Lower lobe of right lung (tissue), 2 donors: Measurements from ENCODE around the gene TRAPPC8. TPM values are rescaled to one million over a fixed set of nuclear protein-coding genes. Genes with fewer than 3 reads are reported as not detected.
"Not testable (repeated sequence)": the region's sequence is repeated elsewhere in the genome, so short reads cannot be mapped to it uniquely, and the experiment has no call there.

ENCODE experiments used
- ATAC-seq, 2 donors: fragments of 200-7000 bp; cut with Tn5 transposase; one replicate each; pipeline ENCODE4 v1.9.1; 2020 to 2022; ENCODE audit warnings: mild to moderate bottlenecking in 2 of 2, moderate library complexity in 2 of 2
- DNase-seq: peaks from one replicate; pipeline ENCODE4 v3.0.0-alpha.2; 2020
- H3K27ac ChIP-seq: fragments of 200-600 bp; one replicate; pipeline ENCODE4 v1.8.0; 2022
- H3K27me3 ChIP-seq: fragments of 200-600 bp; one replicate; pipeline ENCODE4 v1.8.0; 2022; ENCODE audit warnings: low read depth
- H3K36me3 ChIP-seq: fragments of 200-600 bp; one replicate; pipeline ENCODE4 v1.8.0; 2022; ENCODE audit warnings: mild to moderate bottlenecking
- H3K4me1 ChIP-seq: fragments of 200-600 bp; one replicate; pipeline ENCODE4 v1.8.0; 2022
- H3K4me3 ChIP-seq: fragments of 200-600 bp; one replicate; pipeline ENCODE4 v1.8.0; 2022; ENCODE audit warnings: mild to moderate bottlenecking
- H3K9me3 ChIP-seq: fragments of 200-600 bp; one replicate; pipeline ENCODE4 v1.8.0; 2022
- intact Hi-C: fragments of 100-400 bp; cut with DNase I; formaldehyde crosslinking; loops from one replicate; pipeline ENCODE4 v1.11.0; 2022
- total RNA-seq: library from RNA; stranded (reverse); fragmentation: NEBNext Ultra II Directional; extraction: Animal tissue kit (Norgen Biotek cat#: 25700); gene quantifications from one replicate; pipeline ENCODE4 v1.2.1, GENCODE V29; 2021
- TF ChIP-seq, protein P1 (sequence below): fragments of 200-600 bp; IDR thresholded peaks from one replicate; pipeline ENCODE4 v1.8.0; 2022; ENCODE audit warnings: antibody characterized with exemption, mild to moderate bottlenecking
- donor health status: DM: no; HTN: yes; CAD: no; lungs with severe emphysema.

The TRAPPC8 gene
- total RNA-seq, 1 donor from 2014 or later, result 47.3 TPM

GRCh38 chr18:31920277-31920676 lies 22.7 kb downstream of the TRAPPC8 start:
- TF ChIP-seq, protein P1, sequence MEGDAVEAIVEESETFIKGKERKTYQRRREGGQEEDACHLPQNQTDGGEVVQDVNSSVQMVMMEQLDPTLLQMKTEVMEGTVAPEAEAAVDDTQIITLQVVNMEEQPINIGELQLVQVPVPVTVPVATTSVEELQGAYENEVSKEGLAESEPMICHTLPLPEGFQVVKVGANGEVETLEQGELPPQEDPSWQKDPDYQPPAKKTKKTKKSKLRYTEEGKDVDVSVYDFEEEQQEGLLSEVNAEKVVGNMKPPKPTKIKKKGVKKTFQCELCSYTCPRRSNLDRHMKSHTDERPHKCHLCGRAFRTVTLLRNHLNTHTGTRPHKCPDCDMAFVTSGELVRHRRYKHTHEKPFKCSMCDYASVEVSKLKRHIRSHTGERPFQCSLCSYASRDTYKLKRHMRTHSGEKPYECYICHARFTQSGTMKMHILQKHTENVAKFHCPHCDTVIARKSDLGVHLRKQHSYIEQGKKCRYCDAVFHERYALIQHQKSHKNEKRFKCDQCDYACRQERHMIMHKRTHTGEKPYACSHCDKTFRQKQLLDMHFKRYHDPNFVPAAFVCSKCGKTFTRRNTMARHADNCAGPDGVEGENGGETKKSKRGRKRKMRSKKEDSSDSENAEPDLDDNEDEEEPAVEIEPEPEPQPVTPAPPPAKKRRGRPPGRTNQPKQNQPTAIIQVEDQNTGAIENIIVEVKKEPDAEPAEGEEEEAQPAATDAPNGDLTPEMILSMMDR, result no peak
- Histone ChIP-seq H3K27ac (no peak overlapping the region), H3K4me1 (no peaks in the 10 kb centered on the region), H3K36me3 (peaks cover 61% of the 10 kb centered on the region), H3K4me3 (no peak overlapping the region), H3K9me3 (no peaks in the 10 kb centered on the region), H3K27me3 (no peaks in the 10 kb centered on the region)
- intact Hi-C loops, result no loop called here
- no peak for DNase-seq
- no peak for ATAC-seq

GRCh38 chr18:31919366-31919765 lies 23.6 kb downstream of the TRAPPC8 start:
- H3K4me3 ChIP-seq, H3K4me1 ChIP-seq, DNase-seq, ATAC-seq, H3K9me3 ChIP-seq, intact Hi-C loops, H3K27ac ChIP-seq, H3K27me3 ChIP-seq: not testable (repeated sequence)
- peaks cover 70% of the 10 kb centered on the region for H3K36me3 ChIP-seq

DNA sequence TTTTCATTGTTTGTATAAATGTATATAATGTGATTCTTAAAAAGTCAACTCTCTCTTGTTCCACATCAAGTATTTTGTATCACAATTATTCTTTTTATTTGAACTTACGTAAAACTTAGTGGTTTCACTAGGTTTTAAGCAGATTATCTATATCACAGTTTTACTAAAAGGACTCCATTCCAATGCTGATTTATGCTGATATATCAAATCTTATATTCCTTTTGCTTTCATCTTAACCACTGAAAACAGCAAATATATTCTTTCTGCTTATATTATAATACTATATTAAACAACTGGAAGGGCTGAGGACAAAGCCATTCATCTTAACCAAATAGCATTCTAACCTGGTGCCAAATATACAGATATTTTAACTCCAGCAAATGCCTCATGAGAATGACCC lies 24.2 kb downstream of the TRAPPC8 start:
- TF ChIP-seq, protein P1, result no peak
- H3K4me3 ChIP-seq, result no peak overlapping the region
- no peaks in the 10 kb centered on the region for H3K27me3 ChIP-seq
- H3K4me1 ChIP-seq, result no peaks in the 10 kb centered on the region
- intact Hi-C loops, result no loop called here
- DNase-seq (no peak), ATAC-seq (no peak)
- H3K27ac ChIP-seq, result no peak overlapping the region
- peaks cover 72% of the 10 kb centered on the region for H3K36me3 ChIP-seq
- H3K9me3 ChIP-seq, result no peaks in the 10 kb centered on the region

DNA sequence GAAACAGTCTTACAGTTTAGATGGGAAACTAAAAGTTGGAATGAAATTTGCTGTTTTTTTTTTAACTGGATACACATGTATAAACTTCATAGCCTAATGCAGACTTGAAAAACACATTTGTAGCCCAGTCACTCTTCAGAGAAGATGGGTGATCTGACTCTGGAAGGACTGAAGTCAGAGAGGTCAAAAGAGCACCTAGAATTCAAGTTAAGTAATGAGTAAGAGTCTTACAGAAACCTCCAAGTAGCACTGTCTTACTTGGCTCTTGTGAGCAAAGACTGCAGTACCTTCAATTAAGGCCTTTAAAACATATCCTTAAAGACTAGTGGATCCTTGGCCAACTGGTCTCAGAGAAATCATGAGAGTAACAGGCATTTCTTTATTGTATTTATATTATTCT lies 41.9 kb downstream of the TRAPPC8 start:
- intact Hi-C loops, result no loop called here
- H3K27ac ChIP-seq, result no peak overlapping the region
- H3K9me3 ChIP-seq, result no peaks in the 10 kb centered on the region
- no peak for ATAC-seq
- peaks cover 96% of the 10 kb centered on the region for H3K36me3 ChIP-seq
- H3K4me3 ChIP-seq, result no peak overlapping the region
- no peaks in the 10 kb centered on the region for H3K4me1 ChIP-seq
- DNase-seq, result no peak
- TF ChIP-seq, protein P1, result no peak
- no peaks in the 10 kb centered on the region for H3K27me3 ChIP-seq

GRCh38 chr18:31899771-31900170 lies 43.2 kb downstream of the TRAPPC8 start:
- DNase-seq, ATAC-seq, intact Hi-C loops, H3K4me1 ChIP-seq, H3K27me3 ChIP-seq, H3K4me3 ChIP-seq, H3K27ac ChIP-seq, H3K9me3 ChIP-seq: not testable (repeated sequence)
- H3K36me3 ChIP-seq, result peaks cover 91% of the 10 kb centered on the region

DNA sequence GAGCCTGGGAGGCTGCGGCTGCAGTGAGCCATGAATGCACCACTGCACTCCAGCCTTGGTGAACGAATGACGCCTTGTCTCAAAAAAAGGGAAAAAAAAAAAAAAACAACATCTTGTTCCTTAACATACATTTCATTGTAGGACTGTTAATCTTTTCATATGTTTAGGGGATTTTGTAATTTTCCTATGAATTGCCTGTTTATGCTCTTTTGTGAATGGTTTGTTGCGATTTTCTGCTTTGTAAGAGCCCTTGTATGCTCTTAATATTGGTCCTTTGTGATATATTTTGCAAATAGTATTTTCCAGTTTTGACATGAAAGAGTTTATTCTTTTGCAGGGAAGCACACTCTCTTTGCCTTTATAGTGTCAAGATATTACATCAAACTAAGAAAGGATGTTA lies 50.0 kb downstream of the TRAPPC8 start:
- intact Hi-C loops, result no loop called here
- no peaks in the 10 kb centered on the region for H3K9me3 ChIP-seq
- DNase-seq (no peak), ATAC-seq (no peak)
- no peak overlapping the region for H3K27ac ChIP-seq
- TF ChIP-seq, protein P1, result no peak
- H3K27me3 ChIP-seq, result no peaks in the 10 kb centered on the region
- H3K4me3 ChIP-seq, result no peak overlapping the region
- H3K36me3 ChIP-seq, result peaks cover 74% of the 10 kb centered on the region
- H3K4me1 ChIP-seq, result no peaks in the 10 kb centered on the region

GRCh38 chr18:31891566-31891965 lies 51.4 kb downstream of the TRAPPC8 start:
- TF ChIP-seq, protein P1, result no peak
- Histone ChIP-seq H3K9me3 (no peaks in the 10 kb centered on the region), H3K27me3 (no peaks in the 10 kb centered on the region), H3K4me1 (no peaks in the 10 kb centered on the region), H3K4me3 (no peak overlapping the region), H3K36me3 (peaks cover 74% of the 10 kb centered on the region), H3K27ac (no peak overlapping the region)
- ATAC-seq, result no peak
- intact Hi-C loops, result no loop called here
- no peak for DNase-seq
